Activated CD8-positive, alpha-beta memory T cell treated with anti-CD3 and anti-CD28 coated beads for 4 hours (primary cell): ENCODE results near the gene ACAP3.

ENCODE experiments used
- DNase-seq, 2 donors: peaks; one replicate each; pipeline ENCODE4 v3.0.0-alpha.2; 2020; ENCODE audit warnings: low read depth in 2 of 2

ACAP3 gene, protein sequence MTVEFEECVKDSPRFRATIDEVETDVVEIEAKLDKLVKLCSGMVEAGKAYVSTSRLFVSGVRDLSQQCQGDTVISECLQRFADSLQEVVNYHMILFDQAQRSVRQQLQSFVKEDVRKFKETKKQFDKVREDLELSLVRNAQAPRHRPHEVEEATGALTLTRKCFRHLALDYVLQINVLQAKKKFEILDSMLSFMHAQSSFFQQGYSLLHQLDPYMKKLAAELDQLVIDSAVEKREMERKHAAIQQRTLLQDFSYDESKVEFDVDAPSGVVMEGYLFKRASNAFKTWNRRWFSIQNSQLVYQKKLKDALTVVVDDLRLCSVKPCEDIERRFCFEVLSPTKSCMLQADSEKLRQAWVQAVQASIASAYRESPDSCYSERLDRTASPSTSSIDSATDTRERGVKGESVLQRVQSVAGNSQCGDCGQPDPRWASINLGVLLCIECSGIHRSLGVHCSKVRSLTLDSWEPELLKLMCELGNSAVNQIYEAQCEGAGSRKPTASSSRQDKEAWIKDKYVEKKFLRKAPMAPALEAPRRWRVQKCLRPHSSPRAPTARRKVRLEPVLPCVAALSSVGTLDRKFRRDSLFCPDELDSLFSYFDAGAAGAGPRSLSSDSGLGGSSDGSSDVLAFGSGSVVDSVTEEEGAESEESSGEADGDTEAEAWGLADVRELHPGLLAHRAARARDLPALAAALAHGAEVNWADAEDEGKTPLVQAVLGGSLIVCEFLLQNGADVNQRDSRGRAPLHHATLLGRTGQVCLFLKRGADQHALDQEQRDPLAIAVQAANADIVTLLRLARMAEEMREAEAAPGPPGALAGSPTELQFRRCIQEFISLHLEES

DNA sequence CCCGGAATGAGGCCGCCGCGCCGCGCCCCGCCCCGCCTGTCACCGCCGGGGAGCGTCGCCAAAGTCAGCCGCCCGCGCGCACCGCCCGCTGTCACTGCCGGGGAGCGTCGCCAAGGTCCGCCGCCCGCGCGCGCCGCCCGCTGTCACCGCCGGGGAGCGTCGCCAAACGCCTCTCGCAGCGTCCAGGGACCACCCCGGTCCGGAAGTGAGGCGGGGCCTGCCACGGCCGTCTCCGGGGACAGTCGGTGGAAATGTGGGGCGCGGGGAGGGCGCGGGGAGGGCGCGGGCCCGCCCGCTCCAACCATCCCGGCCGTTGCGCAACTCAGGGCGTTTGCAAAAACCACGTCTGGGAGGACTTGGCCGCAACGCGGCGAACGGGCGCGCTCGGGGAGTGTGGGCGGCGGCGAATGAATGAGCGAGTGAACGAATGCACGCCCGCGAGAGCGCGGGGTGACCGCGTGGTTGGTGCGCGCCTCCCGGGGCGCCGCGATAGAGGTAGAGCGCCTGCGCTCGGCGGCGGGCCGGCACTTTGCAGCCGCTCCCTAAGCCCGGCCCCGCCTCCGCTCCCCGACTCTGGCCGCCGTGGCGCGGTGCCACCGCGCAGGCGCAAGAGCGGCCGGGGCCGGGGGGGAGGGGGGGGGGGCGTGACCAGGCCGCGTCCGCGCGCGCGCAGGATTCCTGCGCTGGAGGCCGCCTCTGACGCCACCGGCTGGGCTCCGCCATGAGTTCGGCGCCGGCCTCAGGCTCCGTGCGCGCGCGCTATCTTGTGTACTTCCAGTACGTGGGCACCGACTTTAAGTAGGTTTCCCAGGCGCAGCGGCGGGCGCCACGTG lies at the start of gene ACAP3, which contains the start of gene PUSL1:
Gene ACAP3 (minus strand): TSS at position 8 of the 833 bp plus-strand sequence. CDS start 115 bp downstream, outside the sequence.
Gene PUSL1 (plus strand): TSS at position 675 of the 833 bp plus-strand sequence. CDS start 47 bp downstream, at position 722.
- DNase-seq = peak; percentile 73 to 77

DNA sequence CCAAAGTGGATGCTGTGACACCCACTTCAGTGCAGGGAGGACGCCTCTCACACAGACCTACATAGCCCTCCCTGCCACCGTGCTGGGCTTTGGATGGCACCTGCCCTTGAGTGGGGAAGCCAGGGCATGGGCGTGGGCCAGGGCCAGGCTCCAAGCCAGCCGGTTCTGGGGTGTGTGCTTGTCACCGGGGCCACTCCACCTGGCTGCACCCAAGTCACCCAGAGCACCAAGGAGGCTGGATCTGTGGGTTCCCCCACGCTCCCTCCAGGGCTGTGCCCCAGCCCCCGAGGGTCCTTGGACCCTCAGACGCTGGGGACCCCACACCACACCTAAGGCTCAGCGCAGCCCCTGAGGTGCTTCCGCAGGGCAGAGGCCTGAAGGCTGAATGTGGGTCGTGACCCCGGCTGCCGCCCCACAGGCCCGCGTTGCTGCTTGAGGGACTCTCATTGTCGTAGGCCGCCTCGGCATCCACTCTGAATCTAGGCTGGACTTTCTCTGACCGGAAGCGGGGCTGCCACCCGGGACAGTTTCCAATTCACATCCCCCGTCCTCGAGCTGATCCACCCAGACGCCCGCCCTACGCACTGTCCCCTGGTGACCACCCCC lies 49.2 kb upstream of the ACAP3 start:
- DNase-seq = no peak

DNA sequence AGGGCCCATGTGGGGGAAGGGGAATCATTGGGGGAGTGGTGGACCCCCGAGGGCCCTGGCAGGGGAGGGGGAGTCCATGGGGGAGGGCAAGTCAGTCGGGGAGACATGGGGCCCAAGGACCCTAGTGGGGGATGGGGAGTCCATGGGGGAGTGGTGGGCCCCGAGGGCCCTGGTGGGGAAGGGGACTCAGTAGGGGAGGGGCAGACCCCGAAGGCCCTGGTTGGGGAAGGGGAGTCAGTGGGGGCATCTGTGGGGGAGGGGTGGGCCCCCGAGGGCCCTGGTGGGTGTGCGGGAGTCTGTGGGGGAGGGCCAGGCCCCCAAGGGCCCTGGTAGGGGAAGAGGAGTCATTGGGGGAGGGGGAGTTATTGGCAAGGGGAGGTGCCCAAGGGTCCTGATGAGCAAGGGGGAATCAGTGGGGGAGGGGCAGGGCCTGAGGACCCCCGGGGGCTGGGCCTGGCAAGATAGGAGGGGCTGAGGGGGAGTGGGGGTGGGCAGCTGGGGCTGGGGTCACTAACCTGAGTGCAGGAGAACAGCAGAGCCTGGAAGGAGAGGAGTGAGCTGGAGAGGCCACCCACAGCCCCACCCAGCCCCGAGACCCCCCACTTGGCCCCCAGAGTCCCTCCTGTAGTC lies 48.6 kb upstream of the ACAP3 start:
- DNase-seq = no peak

DNA sequence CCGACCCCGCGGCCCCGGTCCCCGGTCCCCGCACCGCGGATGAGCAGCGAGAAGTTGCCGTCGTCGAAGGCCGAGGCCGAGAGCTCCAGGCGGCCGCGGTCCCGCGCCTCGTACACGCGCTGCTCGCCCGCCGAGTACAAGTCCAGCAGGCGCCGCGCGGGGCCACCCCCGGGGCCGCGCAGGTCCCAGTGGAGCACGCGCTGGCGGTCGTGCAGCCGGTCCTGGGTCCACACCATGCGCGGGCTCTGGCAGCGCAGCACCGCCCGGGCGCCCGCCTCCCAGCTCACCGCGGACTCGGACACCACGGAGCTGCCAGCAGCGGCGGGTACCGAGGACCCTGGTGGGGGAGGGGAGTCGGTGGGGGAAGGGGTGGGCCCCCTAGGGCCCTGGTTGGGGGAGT lies 47.7 kb upstream of the ACAP3 start:
- no peak for DNase-seq

DNA sequence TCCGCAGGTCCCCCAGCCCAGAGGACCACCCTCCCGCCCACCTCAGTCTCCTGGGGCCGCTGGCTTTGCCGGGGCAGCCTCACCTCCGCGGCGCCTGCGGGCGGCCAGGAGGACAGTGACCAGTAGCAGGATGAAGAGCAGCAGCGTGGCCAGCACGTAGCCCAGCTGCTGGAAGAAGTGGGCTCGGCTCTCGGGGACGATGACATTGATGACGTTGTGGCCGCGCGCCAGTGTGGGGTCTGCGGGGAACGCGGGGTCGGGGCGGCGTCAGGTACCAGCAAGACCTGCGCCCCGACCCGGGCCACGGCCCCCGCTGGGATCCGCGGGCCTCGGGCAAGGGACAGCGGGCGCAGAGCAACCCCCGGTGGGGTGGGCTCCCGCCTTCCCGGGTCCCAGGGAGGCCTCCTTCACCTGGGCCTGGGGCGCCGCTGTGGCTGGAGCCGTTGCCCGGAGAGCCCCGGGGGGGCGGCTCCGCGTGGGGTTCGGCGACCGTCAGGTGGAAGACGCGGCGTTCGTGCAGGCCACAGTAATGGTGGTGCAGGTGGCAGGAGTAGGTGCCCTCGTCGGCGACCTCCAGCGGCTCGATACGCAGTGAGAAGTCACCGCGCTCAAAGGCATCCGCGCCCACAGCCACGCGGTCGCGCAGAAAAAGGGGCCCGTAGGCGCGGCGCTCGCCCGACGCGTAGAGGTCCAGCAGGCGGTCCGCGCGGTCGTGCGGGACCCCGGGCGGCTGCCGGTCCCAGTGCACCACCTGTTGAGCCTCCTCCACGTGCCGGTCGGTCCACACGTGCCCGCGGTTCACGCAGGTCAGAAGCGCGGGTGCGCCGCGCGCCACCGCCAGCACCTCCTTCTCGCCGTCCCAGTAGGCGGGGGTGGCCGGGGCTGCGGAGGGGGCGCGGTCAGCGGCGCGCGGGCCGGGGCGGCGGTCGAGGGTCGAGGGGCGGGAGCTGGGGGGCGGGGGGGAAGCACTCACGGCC lies 46.8 kb upstream of the ACAP3 start:
- no peak for DNase-seq

DNA sequence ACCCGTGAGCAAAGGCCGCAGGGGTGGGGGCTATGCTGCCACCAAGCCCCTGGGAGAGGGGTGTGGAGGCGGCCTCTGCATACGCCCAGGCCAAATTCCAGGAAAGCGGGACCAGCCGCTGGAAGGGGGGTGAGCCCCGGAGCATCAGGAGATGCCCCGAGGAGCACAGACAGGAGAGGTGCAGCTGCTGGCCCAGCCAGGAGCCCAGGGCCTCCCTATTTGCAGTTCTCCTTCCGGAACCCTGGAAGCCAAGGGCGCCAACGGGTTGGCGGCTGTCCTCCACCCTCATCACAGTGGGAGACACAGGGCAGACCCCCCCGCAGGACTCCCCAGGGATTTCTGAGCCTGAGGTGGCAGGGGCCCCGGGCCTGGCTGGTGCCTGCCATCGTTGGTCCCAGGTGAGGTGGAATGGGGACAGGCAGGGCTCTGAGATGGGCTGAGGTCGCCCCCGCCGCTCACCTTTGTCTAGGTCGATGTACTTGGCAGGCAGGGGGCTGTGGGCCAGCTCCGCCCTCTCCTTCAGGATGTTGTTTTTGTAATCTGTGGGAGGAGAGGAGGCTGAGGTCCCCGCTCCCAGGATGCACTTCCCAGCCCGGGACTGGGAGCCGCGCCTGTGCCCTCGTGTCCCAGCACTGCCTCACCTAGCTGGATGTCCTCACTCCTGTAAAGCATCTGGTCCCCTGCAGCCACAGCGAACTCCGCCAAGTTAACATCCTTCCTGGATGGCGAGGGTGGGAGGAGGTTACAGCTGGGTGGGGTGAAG lies 45.8 kb upstream of the ACAP3 start:
- DNase-seq = no peak

DNA sequence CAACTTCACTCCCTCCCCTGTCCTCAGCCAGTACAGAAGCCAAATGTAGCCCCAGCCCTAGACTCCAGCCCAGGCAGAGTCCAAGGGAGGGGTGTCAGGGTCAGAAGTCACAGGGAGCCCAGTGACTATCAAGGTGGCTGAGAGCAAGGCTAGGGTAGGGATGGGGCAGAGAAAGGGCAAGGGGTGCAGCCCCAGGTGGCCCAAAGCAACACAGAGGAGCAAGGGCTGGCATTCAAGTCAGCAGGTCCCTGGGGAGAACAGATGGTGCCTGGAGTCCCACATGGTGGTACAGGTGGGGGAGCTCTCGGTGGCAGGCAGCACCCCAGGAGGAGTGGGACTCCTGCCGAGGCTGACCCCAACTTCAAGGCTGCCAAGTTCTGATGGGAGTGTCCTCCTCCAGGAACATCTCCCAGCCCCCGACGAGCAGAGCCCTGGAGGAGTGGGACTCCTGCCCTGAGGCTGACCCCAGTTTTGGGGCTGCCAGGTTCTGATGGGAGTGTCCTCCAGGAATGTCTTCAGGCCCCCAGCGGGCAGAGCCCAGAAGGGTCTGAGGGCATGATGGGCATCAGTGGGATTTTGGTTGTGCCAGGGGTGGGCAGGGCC lies 45.2 kb upstream of the ACAP3 start:
- no peak for DNase-seq

DNA sequence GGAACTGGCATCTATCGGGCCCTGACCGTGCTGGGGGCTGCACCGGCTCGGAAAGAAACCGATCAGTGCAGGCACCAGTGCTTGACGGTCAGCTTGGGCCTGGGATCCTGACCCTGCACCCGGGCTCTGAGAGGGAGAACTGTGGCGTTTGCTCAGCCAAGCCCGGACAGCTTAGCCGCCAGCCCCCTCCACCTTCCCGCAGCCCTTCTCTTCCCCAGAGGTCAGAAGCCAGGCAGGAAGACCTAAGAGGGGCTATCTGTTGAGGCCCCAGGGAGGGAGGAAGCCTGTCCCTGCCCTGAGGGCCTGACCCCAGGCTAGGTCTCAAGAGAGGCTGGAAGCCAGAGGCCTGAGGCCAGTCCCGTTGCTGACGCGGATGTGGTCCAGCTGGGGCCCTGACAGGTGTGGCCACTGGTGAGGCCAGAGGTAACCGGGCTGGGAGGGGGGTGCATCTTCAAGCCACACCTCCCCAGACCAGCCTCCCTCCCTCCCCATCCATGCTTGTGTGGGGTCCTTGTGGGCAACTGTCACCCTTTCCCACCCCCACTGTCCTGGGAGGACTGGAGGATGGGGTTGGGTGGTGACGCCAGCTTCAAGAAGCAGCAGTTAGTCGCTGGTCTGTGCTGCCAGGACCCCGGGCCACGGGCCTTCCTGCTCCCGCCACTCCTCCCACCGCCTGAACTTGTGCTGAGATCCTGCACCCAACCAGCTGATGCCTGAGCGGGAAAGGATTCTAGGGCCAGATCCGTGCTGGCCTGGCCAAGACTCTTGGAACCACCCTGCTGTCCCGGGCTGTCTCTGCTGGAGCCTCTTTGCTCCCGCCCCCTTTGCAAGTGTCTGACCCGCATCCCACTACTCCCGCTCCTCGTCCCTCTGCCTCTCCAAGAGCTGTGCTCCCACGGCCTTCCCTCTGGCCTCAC lies 44.0 kb upstream of the ACAP3 start:
- no peak for DNase-seq

DNA sequence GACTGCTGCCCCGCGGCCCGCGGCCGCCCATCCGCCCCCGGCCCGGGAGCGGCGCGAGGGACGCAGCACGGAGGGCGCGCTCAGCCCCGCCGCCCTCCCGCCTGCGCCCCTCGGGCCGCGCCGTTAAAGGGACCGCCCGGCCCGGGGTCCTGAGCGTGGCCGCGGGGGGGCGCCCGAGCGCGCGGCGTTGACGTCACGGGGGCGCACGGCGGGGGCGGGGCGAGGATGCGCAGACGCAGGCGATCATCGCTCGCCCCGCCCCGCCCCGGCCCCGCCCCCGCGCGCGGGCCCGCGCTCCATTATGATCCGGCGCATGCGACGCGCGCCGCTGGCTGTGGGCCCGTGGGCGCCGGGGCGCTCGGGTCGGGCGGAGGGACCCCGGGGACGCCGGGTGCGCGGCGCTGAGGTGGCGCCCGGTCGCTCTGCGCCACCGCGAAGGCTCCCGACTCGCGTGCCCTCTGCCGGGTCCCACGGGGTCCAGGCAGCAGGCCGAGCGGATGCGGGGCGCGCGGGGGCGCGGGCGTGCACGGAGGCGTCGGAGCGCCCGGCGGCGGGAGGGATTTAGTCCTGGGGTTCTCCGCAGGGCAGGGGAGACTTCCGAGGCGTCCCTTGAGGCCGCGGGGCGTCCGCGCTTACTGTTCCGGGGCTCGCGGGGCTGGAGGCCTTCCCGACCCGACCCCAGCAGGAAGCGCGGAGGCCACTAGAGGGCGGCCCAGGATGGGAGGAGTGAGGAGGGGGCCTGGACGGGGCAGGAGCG lies 41.7 kb upstream of the ACAP3 start, which contains the start of gene DVL1:
Gene DVL1 (minus strand): TSS at position 163 of the 757 bp plus-strand sequence. CDS start 353 bp downstream, outside the sequence.
- peak; percentile 38 to 45 for DNase-seq

DNA sequence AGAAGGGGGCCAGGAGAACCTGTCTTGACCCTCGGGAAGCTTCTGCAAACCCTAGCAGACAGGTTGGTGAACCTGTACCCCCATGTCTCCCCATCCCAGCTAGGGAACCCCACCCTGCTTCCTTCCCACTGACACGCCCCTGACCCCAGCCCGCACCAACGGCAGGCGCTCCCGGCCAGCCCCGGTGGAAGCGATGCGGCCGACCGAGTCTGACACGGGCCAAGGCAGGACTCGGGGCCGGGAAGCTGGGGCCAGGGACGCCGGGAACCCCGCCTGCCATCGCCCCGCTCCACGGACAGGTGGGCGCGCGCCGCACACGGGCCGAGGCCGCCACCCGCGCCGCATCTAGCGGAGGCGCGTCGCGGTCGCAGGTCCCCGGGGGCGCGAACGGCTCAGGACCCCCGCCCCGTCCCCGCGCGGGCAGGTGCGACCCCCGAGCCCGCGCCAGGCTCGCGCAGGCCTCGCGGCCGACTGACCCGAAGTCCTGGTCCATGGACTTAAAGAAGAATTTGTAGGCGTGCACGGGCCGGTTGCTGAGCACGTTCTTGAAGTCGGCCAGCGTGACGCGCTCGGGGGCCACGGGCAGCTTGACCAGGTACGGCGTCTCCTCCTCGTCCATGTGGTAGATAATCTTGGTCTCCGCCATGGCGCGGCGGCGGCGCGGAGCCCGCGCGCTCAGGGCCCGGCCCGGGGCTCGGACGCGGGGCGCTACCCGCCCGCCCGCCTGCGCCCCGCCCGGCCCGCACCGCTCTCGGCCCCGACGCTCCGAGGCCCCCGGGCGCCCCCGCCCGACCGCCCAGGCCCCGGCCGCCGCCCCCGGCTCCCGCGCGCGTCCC lies 40.9 kb upstream of the ACAP3 start:
- no peak for DNase-seq

DNA sequence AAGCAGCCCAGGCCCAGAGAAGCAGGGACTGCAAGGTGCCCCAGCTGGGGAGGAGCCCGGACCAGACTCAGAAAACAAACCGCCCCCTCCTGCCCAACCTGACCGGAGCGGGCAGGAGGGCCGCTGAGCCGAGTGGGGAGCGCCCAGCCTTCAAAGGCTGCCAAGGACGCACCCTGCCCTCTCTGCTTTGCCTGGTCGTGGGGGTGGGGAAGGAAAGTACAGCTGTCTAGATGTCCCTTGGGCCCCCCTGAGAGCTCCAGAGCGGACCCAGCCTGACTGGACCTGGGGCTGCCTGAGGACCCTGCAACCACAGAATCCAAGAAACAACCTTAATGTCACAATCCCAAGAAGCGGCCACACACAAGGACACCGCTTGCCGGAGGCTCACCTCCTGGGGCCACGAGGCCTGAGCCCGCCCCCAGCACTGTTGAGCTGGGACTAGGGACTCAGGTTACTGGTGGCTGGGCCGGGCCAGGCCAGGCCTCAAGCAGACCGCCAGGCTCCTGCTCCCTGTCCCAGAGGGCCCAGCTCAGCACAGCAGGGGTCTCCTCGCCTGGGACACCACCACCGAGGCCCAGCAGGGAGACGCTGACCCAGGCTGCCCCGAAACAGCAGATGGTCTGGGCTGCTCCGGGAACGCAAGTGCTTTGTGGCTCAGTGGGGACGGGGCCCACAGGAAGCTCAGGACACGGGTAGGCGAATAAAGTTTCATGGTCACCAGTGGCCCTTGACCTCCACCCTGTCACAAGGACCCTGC lies 40.1 kb upstream of the ACAP3 start:
- no peak for DNase-seq

DNA sequence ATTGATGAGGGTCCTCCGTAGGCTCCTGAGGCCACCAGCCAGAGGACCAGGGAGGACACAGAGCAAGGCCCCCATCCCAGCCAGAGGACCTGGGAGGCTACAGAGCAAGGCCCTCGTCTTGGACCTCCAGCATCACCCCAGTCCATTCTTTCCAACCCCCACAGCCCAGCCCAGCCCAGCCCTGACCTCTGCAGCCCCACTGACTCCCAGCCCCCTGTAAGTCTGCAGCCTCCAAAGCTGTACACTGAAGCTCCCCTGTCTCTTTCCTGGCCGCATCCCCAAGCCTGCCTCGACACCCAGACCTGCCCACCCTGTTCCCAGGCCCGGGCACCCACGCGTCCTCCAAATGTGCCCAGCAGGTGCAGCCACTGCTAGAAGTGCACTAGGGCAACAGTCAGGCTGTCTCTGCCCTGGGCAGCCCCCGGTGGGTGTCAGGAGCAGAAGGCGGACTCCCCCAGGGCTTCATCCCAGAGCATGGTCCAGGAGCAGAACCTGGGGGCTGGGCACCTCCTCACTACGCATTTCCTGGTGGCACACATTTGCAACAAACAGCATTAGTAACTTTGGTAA lies 39.4 kb upstream of the ACAP3 start:
- no peak for DNase-seq

DNA sequence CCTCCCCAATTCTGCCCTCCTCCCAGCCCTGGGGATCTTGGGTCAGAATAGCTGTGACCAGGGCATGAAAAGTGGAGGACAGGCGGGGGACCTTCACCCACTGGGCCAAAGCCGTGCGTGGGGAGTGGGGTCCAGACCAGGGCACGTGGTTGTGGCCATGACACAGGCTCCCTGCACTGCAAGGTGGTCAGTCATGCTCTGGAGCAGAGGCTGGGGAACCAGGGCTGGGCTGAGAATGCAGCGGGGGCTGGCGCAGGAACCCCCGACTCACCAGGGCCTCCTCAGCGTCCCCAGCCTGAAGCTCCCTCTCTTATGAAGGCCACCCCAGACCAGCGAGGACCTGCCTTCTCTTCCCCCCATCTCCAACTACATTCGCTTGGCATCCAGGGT lies 38.8 kb upstream of the ACAP3 start:
- no peak for DNase-seq

DNA sequence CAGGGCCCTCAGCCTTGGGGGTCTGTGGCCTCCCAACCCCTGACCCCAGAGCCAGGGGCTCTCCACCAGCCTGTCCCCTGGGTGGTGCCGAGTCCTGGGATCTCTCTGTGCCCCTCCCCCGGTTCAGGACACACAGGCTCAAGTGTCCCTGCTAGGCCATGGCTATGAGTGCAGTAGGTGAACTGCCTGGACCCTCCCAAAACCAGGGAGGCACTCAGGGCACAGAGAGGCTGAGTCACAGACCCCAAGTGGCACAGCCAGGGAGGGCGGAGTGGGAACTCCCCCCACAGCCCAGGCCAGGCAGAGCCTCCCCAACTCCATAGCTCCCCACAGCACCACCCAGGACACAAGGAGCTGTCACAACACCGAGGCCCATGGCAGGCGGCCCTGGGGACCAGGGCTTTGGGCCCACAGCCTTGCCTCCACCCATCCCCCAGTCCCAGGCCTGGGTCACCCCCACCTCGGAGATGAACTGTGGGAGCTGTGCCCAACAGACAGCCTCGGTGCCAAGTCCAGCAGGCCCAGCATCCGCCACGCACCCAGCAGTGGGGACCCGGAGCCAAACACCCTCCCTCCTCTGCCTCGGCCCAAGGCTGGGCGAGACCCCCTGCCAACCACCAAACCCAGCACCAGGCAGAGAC lies 38.2 kb upstream of the ACAP3 start:
- no peak for DNase-seq
